Memory B cell (primary cell): ENCODE data around the gene VSIG10.
"Not testable (repeated sequence)": the region's sequence is repeated elsewhere in the genome, so short reads cannot be mapped to it uniquely, and the experiment has no call there.

Experiments used
- ATAC-seq: fragments of 150-1000 bp; cut with Tn5 transposase; 2 replicates; pipeline ENCODE4 v1.10.0; 2021; ENCODE audit warnings: low read depth, mild to moderate bottlenecking, moderate library complexity
- DNase-seq, 2 donors: peaks; one replicate each; pipeline ENCODE4 v3.0.0; 2022; ENCODE audit warnings: low spot score in 2 of 2
- H3K27ac Mint-ChIP-seq: one replicate; pipeline ENCODE4 v1.8.0; 2022; ENCODE audit warnings: mild to moderate bottlenecking, moderate library complexity, mixed read lengths
- H3K27me3 Mint-ChIP-seq: one replicate; pipeline ENCODE4 v1.8.0; 2022; ENCODE audit warnings: mixed read lengths
- H3K36me3 Mint-ChIP-seq: one replicate; pipeline ENCODE4 v1.8.0; 2022; ENCODE audit warnings: mild to moderate bottlenecking, mixed read lengths
- H3K4me1 Mint-ChIP-seq: one replicate; pipeline ENCODE4 v1.8.0; 2022; ENCODE audit warnings: mixed read lengths
- H3K4me3 Mint-ChIP-seq: one replicate; pipeline ENCODE4 v1.8.0; 2022; ENCODE audit warnings: mild to moderate bottlenecking, moderate library complexity, mixed read lengths
- H3K9me3 Mint-ChIP-seq: one replicate; pipeline ENCODE4 v1.8.0; 2022; ENCODE audit warnings: mixed read lengths

VSIG10 gene

DNA sequence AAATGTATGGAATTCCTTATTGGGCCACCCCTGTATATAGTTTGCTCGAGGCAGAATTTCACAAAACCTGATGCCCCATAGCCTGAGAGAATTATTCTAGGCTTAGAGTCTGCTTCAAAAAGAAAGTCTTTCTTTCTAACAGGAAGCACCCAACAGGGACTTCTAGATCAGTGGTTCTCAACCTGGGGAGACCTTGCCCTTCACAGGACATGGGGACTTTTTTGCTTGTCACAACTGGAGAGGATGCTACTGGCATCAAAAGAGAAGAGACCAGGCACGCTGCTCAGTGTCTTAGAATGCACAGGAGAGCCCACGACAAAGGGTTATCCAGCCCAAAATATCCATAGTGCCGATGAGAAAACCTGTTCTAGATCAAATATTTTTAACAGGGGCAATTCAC lies 61.7 kb downstream of the VSIG10 start:
- no peak for DNase-seq
- H3K4me1 Mint-ChIP-seq = no peaks in the 10 kb centered on the region
- H3K27me3 Mint-ChIP-seq = no peaks in the 10 kb centered on the region
- peaks cover 17% of the 10 kb centered on the region for H3K36me3 Mint-ChIP-seq
- no peak overlapping the region for H3K27ac Mint-ChIP-seq
- H3K4me3 Mint-ChIP-seq = no peak overlapping the region
- ATAC-seq = no peak
- no peaks in the 10 kb centered on the region for H3K9me3 Mint-ChIP-seq

DNA sequence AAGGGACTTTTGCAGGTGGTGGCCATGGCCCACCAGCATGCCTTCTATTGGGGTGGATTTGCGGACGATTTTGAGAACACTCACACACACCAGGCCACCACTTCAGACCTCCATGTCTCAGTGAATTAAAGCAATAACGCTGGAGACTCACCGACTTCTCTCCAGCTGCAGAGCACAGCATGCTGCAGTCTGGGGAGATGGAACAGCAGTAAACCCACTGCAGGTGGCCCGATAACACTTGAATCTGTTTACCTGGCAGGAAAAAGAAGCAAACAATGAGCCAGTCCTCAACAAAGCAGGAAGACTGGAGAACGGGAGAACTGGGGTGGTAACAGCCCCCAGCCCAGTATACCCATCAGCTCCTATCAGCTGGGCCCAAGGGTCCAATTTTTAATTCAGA lies 65.7 kb downstream of the VSIG10 start:
- Mint-ChIP-seq H3K36me3 (peaks cover 20% of the 10 kb centered on the region), H3K9me3 (no peaks in the 10 kb centered on the region), H3K4me1 (peaks cover 11% of the 10 kb centered on the region), H3K27ac (no peak overlapping the region), H3K27me3 (no peaks in the 10 kb centered on the region), H3K4me3 (no peak overlapping the region)
- no peak for DNase-seq
- ATAC-seq = no peak

DNA sequence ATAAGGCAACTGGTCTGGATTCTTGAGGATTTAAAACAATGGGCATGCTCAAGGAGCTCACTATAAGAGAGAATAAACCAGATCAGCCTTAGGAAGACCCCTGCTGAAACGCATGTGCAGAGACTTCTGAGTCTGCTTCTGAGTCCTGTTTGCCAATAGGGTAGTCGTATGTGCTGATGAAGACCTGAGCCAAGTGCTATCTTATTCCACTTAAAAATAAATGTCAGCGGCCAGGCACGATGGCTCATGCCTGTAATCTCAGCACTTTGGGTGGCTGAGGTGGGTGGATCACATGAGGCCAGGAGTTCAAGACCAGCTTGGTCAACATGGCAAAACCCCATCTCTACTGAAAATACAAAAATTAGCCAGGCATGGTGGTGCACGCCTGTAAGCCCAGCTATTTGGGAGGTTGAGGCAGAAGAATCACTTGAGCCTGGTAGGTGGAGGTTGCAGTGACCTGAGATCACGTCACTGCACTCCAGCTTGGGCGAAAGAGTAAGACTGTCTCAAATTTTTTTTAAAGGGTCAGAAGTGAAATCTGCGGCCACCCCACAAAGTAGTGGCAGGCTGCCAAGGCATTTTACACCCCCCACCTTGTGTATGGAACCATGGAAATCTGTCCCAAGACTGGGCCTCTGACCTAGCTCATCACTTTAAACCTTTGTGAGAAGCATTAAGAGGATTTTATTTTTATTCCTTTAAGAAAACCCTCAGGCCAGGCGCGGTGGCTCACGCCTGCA lies 67.0 kb downstream of the VSIG10 start:
- Mint-ChIP-seq H3K4me3 (no peak overlapping the region), H3K9me3 (no peaks in the 10 kb centered on the region), H3K36me3 (peaks cover 20% of the 10 kb centered on the region), H3K4me1 (peaks cover 11% of the 10 kb centered on the region), H3K27me3 (no peaks in the 10 kb centered on the region), H3K27ac (no peak overlapping the region)
- ATAC-seq = no peak
- no peak for DNase-seq

DNA sequence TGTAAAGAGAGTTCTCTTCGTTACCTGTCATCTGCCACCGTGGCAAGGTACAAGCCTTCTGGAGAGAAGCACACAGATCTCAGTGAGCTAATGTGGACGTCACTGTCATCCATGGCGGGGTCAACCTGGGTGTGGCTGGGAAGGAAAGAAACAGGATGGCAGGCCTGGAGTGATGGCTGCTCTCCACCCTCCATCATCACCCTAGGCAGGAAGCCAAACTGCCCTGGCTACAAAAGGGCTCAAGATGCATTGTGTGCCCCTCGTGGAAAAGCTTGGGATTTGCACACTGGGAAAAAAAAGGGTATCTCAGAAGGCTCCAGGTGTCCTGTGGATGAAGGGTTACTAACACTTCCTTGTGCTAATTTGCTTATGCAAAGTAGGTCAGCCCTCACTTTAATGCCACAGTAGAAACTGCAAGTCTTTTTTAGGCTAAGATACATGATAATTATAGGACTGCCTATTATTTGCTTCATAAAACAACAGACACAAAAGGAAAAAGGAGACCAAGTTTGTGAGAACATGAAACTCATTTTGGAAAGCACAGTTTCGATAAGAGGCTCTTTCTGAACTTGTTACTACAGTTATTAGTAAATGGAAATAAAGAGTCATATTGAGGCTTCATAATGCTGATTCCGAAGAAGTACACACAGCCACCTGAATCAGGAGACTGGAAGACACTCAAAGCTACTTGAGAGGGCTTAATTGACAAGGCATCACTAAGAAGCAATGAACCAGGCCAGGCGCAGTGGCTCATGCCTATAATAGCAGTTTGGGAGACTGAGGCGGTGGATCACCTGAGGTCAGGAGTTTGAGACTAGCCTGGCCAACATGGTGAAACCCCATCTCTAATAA lies 68.4 kb downstream of the VSIG10 start:
- H3K4me1 Mint-ChIP-seq = peaks cover 11% of the 10 kb centered on the region

DNA sequence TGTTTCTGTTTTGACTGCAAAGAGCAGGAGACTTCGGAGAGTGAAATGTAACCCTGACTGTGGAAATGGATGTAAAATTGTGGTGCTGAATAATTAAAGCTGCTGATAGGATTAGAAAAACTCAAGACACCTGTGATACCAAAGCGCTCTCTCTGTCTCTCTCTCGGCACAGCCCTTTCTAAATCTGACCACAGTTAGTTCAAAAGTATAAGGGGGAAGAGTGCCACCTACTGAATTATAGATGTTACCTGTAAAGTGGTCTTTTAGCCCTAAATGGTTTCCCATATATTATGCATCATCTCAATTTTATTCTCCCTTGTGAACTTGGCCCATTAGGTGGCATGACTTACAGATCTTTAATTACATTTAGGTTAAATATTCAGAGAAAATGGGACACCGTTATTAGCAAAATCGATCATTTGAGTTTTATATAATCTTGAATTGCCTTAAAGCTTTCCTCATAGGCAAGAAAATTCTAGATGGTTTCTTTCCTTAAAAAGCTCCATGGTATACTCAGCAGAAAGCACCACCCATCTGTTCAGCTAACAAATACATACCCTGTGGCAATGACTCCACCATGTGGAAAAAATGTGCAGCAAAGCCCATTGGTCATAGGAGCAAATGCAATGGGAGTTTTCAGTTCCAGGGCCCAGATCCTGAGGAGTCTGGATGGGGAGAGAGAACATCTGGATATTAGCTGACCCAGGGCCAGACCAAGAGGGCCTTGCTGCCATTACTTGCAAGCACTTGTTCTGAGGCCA lies 69.2 kb downstream of the VSIG10 start:
- Mint-ChIP-seq H3K27ac (peak overlapping the region; percentile 76), H3K4me3 (no peak overlapping the region), H3K4me1 (peaks cover 11% of the 10 kb centered on the region), H3K27me3 (no peaks in the 10 kb centered on the region), H3K9me3 (no peaks in the 10 kb centered on the region), H3K36me3 (peaks cover 12% of the 10 kb centered on the region)
- DNase-seq = no peak
- ATAC-seq = no peak

More for the DNA sequence above, 68.4 kb downstream of the VSIG10 start:
- peaks cover 12% of the 10 kb centered on the region for H3K36me3 Mint-ChIP-seq
- peak overlapping the region; percentile 76 for H3K27ac Mint-ChIP-seq
- DNase-seq (no peak), ATAC-seq (peak; percentile 56)
- H3K27me3 Mint-ChIP-seq = no peaks in the 10 kb centered on the region
- peak overlapping the region; percentile 16 for H3K4me3 Mint-ChIP-seq
- no peaks in the 10 kb centered on the region for H3K9me3 Mint-ChIP-seq

DNA sequence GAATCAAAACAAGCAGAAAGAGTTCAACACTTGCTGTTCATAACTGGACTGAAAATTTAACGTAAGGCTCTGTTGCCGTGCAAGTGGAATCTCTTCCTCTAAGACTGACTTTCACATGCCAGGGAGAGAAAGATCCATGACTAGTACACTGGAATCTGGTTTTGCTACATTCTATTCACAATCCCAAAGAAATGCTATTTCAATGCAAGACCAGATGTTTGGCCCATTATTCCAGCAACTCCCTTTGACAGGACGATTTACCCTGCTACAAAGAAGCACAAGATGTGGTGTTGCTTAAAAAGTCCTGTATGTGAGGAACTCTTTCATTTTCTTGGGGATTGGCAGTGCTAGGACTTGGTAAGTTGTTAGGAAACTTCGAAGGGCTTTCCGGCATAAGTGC lies 69.9 kb downstream of the VSIG10 start:
- Mint-ChIP-seq H3K9me3 (no peaks in the 10 kb centered on the region), H3K4me3 (no peak overlapping the region), H3K27me3 (no peaks in the 10 kb centered on the region), H3K4me1 (peaks cover 11% of the 10 kb centered on the region), H3K27ac (peak overlapping the region; percentile 76), H3K36me3 (peaks cover 9% of the 10 kb centered on the region)
- DNase-seq = no peak
- ATAC-seq = no peak

DNA sequence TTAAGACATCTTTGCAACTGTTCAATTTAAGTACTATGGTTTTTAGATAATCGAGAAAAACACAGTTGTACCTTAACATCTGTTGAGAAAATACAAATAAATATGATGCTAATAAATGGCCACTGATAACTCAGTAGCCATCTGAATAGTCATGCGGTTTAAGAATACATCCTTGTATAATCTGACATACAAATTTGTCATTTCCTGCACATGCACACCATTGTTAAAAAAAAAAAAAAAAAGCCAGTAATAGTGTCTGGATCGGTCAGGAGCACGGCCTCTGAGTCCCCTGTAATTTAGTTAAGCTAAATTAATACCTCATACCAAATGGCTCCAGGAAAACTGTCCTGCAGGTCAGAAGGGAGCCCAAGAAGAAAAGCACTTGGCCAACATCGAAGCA lies 70.5 kb downstream of the VSIG10 start:
- no peak overlapping the region for H3K4me3 Mint-ChIP-seq
- no peaks in the 10 kb centered on the region for H3K27me3 Mint-ChIP-seq
- H3K4me1 Mint-ChIP-seq = peaks cover 11% of the 10 kb centered on the region
- peaks cover 9% of the 10 kb centered on the region for H3K36me3 Mint-ChIP-seq
- DNase-seq (no peak), ATAC-seq (no peak)
- H3K27ac Mint-ChIP-seq = no peak overlapping the region
- no peaks in the 10 kb centered on the region for H3K9me3 Mint-ChIP-seq

DNA sequence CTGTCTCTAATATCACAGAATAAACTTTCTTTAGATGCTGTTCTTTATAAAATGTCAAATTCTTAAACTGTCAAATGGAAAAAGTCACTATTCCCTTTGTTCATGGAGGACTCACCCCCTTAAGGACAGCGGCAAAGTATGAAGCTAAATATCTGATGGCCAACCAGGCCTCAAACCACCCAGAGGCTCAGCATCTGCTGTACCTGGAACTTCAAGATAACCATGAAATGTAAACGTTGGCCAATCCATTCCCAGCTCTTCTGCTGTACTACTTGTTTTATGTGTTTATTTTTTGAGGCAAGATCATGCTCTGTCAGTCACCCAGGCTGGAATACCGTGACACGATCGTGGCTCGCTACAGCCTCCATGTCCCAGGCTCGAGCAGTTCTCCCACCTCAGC lies 71.6 kb downstream of the VSIG10 start:
- Mint-ChIP-seq H3K36me3 (peaks cover 11% of the 10 kb centered on the region), H3K4me3 (no peak overlapping the region), H3K27ac (no peak overlapping the region), H3K27me3 (no peaks in the 10 kb centered on the region), H3K4me1 (peaks cover 11% of the 10 kb centered on the region), H3K9me3 (no peaks in the 10 kb centered on the region)
- ATAC-seq (no peak), DNase-seq (no peak)

DNA sequence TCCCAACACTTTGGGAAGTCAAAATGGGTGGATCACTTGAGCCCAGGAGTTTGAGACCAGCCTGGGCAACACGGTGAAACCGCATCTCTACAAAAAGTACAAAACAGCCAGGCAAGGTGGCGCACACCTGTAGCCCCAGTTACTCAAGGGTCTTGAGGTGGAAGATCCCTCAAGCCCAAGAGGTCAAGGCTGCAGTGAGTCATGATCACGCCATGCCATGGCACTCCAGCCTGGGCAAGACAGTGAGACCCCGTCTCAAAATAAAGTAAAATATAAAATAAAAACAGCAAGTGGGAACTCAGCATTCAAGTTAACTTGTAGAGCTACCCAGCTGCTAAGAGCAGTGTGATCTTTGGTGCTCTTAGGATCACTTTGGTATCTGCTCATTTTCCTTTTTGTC lies 74.6 kb downstream of the VSIG10 start:
- peaks cover 26% of the 10 kb centered on the region for H3K36me3 Mint-ChIP-seq

DNA sequence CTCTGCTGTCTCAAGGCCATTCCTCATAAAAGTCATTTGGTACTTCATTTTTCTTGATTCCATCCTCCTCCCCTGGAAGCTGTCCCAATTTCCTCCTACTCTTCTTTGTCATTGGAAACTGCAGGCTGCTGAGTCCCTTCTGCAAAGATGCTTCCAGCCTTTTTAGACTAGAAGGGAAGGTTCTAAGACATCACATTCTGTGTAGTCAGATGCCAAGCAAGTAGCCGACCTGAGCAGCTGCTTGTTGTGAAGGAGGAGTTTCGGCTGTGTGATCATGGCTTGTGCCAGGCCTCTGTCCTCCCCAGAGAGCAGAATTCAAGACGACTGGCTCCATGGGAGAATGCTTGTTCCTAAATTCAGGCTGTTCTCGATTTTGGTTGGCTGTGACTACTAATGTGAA lies 78.6 kb downstream of the VSIG10 start:
- ATAC-seq (no peak), DNase-seq (no peak)
- Mint-ChIP-seq H3K4me1 (no peaks in the 10 kb centered on the region), H3K27me3 (no peaks in the 10 kb centered on the region), H3K27ac (no peak overlapping the region), H3K36me3 (peaks cover 37% of the 10 kb centered on the region), H3K9me3 (no peaks in the 10 kb centered on the region), H3K4me3 (no peak overlapping the region)

More for the DNA sequence above, 74.6 kb downstream of the VSIG10 start:
- DNase-seq (no peak), ATAC-seq (no peak)
- Mint-ChIP-seq H3K9me3 (no peaks in the 10 kb centered on the region), H3K27ac (no peak overlapping the region), H3K4me3 (no peak overlapping the region), H3K27me3 (no peaks in the 10 kb centered on the region), H3K4me1 (no peaks in the 10 kb centered on the region)

DNA sequence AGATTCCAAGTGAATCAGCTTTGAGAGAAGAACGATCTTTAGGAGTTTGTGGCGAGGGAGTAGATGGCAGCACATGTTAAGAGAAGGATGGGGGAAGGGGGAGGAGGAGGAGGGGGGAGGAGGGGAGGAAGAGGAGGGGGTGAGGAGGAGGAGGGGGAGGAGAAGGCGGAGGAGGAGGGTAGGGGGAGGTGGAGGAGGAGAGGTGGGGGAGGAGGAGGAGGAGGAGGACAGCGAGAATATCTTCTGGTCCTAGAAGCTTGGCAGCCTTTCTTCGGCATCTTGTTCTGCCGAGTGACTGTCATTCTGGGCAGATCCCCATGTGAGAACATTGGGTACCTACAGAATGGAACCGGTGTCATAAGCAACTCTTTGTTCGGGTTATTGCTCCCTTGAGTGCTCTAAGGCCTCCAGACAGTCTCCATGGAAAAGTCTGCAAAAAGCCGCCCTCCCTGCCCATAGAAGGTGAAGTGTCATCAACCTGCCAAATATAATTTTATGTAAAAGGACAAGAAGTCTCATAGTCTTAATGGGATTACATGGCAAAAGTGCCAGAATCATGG lies 80.4 kb downstream of the VSIG10 start:
- H3K9me3 Mint-ChIP-seq = no peaks in the 10 kb centered on the region
- no peak for DNase-seq
- H3K27ac Mint-ChIP-seq = no peak overlapping the region

DNA sequence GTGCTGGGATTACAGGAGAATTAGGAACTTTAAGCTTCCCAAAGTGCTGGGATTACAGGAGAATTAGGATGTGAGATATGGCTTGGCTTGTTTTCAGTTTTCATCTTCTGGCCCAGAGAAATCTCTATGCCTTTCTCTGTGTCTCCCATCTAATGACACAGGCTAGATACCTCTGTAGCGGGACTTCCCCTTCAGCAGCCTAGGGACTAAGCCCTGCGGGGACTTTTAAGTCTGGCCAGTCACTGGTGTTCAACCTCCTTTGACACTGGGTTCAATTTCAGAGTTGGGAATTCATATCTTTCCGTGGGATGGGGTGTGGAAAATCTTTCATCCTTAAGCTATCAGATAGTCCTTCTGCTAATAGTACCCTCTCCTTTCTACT lies 81.1 kb downstream of the VSIG10 start:
- ATAC-seq = no peak
- Mint-ChIP-seq H3K4me3 (no peak overlapping the region), H3K27ac (no peak overlapping the region), H3K9me3 (no peaks in the 10 kb centered on the region), H3K4me1 (peaks cover 4% of the 10 kb centered on the region), H3K36me3 (peaks cover 40% of the 10 kb centered on the region), H3K27me3 (no peaks in the 10 kb centered on the region)
- DNase-seq = no peak

More for the DNA sequence above, 80.4 kb downstream of the VSIG10 start:
- Mint-ChIP-seq H3K27me3 (no peaks in the 10 kb centered on the region), H3K4me1 (no peaks in the 10 kb centered on the region), H3K36me3 (peaks cover 38% of the 10 kb centered on the region), H3K4me3 (no peak overlapping the region)
- no peak for ATAC-seq

DNA sequence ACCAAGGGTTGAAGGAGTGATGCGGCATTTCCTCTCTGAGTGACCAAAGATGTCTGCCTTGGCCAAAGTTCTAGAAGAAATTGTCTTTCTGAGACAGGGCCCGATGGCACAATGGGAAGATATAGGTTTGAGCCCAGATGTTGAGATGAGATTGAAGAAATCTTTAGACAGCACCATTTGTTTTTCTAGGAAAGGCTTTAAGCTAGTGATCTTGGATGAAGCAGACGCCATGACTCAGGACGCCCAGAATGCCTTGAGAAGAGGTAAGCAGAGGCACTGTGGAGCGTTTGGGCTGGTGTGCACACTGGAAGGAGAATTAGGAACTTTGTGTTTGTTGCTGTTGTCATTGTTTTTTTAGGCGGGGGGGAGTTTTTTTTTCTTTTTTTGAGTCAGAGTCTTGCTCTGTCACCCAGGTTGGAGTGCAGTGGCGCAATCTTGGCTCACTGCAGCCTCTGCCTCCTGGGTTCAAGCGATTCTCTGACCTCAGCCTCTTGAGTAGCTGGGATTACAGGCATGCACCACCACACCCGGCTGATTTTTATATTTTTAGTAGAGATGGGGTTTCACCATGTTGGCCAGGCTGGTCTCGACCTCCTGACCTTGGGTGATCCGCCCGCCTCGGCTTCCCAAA lies 81.6 kb downstream of the VSIG10 start:
- peaks cover 40% of the 10 kb centered on the region for H3K36me3 Mint-ChIP-seq
- H3K9me3 Mint-ChIP-seq, H3K4me3 Mint-ChIP-seq, H3K27me3 Mint-ChIP-seq, H3K4me1 Mint-ChIP-seq, H3K27ac Mint-ChIP-seq, ATAC-seq, DNase-seq: not testable (repeated sequence)
